ENCODE data around the gene PKD2L1. TPM values are rescaled to one million over a fixed set of nuclear protein-coding genes. Genes with fewer than 3 reads are reported as not detected.

PKD2L1 gene
- total RNA-seq, 2 donors from 2014 or later: not detected

DNA sequence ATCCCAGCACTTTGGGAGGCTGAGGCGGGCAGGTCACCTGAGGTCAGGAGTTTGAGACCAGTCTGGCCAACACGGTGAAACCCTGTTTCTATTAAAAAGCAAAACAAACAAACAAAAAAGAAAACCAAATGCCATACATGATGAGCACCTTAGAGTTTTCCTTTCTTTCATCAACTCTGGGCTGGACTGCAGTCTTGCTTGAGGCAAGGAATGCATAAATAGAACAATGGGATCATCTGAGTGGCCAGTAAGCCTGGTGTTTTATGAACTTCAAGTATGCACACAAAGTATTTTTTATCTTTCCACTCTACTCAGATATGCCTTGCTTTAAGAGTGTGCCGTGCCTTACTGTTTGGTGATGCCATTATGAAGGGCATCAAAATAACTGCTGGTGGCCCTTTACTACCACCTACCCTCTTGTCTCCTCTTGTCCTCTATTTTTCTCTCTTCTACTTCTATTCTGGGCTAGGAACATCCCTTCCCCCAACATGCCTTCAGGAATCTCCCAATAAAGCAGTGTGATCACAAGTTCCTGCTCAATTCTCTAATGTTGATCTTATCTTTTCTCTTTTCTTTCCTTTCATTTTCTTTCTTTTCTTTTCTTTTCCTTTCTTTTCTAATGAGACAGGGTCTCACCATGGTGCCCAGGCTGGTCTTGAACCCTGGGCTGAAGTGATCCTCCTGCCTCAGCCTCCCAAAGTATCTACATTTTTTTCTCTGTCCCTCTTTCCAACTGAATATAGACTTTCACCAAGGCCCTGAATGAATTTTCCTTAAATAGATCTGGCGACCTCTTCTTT is 27.2 kb upstream of the PKD2L1 start:
- no peak for DNase-seq (ENCODE audit: low spot score)
- intact Hi-C loops (cut with DNase I): no loop called here

DNA sequence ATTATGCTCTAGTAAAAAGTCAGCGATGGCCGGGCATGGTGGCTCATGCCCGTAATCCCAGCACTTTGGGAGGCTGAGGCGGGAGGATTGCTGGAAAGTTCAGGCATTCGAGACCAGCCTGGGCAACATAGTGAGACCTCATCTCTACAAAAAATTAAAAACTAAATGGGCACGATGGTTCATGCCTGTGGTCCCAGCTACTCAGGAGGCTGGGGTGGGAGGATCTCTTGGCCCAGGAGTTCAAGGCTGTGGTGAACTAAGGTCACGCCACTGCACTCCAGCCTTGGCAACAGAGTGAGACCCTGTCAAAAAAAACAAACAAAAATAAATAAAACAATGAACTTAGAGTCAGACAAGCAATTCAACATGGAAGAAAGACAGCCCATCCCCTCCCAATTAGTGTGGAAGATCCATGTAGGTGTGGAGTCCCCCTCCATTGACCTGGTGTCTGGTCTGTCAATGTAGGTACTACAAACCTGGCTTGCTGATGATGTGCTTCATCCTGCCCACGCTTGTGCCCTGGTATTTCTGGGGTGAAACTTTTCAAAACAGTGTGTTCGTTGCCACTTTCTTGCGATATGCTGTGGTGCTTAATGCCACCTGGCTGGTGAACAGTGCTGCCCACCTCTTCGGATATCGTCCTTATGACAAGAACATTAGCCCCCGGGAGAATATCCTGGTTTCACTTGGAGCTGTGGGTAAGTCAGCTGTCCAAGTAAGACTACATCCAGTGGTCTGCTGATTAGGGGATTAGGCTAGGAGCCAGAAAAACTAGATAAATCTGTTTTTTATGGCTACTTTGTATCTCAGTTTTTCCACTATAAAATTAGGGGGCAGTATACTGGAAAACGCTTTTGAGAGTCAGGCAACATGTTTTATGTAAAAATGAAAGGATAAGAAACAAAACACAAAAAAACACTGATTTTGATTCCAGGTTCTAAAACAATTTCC is 26.3 kb upstream of the PKD2L1 start:
- no peak for DNase-seq (ENCODE audit: low spot score)
- intact Hi-C loops (cut with DNase I): no loop called here

DNA sequence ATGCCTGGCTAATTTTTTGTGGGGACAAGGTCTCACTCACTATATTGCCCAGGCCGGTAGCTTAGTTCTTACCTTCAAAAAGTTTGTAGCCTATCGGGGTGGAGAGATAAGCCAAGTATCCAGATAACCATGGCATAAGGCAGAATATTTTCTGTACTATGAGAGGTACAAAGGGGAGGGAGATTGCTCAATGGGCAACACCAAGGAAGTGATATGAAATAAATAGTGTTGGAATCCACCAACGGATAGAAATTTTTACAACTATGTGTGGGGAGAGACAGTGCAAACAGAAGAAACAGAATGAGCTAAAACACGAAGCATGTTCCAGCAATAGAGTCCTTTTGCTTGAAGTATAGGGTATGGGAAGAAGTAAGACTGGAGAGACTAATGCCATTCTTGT is 25.1 kb upstream of the PKD2L1 start:
- DNase-seq (ENCODE audit: low spot score): no peak
- intact Hi-C loops (cut with DNase I): no loop called here

DNA sequence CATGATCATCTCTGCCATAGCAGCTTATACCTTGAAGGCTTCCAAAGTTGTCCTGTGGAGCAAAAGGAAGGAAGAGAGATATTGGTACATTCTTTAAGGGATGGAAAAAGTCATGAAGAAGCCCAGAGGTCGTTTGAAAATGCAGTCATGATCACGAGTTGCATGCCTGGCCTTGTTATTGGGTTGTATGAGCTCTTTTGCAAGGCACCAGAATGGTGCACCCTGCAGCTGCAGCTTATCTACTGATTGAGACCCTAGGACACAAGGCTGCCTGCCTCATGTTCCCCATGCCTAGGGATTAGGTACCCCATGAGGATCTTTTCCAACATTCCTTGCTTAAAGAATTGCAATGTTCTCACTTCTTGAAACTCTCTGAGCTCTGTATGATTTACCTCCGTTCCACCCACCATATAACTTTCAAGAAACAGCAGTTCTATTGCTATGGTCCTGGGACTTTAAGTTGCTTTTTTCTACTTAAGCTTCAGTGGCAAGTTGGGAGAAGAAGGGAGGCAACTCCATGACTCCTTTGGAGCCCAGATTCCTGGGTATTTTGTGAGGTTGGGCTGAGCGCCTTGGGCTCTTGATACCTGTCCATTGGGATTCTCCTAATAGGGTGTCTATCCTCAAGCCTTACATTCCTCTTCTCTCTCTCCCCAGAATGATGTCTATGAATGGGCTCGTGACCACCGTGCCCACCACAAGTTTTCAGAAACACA is 23.9 kb upstream of the PKD2L1 start:
- DNase-seq (ENCODE audit: low spot score): no peak
- intact Hi-C loops (cut with DNase I): no loop called here

DNA sequence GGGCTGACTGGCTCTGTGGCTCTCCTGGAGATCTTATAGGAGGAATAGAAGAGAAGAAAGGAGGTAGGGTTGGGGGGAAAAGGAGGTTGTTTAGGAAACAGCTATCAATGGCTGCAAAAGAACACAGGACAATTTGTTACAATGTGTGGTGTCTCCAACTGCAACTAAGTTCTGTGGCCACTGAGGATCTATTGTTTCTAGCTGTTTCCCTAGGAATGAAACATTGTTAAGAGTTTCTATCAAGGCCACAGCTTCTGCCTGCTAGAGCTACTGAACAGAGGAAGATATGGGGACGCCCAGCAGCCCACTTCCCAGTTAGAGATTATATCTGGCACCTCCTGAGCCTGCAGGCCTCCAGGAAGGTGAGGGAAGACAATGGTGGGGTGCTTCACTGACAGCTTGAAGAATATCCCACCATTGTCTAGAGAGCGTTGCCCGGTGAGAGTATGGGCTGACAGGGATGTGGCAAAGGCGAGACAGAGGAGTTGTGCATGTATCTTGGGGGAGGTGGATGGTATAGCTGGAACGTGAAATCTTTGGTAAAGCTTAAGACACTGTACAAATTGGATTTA is 21.0 kb upstream of the PKD2L1 start:
- DNase-seq (ENCODE audit: low spot score): no peak
- intact Hi-C loops (cut with DNase I): no loop called here

DNA sequence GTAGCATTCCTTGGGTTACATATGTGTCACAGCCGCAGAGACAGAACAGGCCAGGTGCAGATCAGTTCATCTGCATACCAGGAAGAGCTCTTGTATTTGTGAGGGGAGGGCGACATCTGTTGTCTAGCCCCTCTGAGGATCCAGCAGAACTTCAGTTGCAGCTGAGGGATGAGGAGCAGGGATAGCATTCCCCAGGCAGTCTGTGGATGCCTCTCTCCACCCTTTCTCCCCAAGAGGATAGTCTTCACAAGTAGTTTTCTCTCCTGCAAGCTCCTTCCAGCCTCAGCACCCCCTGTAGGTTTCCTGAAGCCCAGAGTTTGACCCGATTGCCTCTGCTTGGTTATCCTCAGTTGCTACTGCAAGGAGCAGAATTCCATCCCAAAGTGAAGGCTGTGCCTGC is 19.6 kb upstream of the PKD2L1 start:
- intact Hi-C loops (cut with DNase I): no loop called here
- no peak for DNase-seq (ENCODE audit: low spot score)

DNA sequence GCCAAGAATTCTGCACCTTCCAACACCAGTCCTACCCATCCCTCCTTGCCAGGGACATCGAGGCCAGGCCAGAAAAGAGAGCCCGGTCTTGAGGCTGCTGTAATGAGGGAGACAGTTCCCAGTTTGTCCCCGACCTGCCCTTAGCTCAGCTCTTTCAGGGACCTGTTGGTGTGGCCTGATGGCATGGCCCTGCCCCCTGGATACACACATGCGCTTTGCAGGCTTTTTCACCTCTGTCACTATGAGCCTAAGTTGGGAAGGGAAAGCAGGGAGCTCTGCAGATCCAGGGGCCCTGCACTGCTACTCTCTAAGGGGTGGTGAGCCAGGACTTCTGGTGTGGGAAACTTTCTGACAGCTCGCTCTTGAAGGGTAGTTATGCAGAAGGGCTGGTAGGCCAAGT is 19.1 kb upstream of the PKD2L1 start:
- intact Hi-C loops (cut with DNase I): no loop called here

DNA sequence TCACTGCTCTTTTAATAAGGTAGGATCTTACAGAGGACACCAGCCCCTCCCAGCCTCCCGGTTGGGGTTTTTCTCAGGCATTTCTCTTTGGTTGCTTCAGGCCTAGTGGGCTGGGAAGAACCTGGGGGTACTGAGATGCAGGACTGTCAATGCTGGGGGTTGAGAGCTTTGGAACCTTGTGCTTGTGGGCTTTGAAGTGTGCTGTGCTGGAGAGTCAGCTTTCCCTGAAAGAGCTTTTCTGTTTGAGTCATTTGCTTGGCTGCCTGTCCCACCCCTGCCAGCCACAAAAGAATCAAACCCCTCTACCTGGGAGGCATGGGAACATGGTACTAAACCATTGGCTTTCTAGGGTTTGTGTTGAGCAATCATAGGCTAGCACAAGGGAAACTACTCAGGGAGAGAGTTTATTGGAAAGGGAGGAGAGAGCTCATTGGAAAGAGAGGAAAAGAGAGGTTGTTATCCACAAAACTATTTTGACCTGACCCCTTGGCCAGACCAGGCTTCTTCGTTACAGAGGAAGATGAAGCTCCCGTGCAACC is 18.4 kb upstream of the PKD2L1 start:
- intact Hi-C loops (cut with DNase I): no loop called here

More for the DNA sequence above, 19.1 kb upstream of the PKD2L1 start:
- no peak for DNase-seq (ENCODE audit: low spot score)

DNA sequence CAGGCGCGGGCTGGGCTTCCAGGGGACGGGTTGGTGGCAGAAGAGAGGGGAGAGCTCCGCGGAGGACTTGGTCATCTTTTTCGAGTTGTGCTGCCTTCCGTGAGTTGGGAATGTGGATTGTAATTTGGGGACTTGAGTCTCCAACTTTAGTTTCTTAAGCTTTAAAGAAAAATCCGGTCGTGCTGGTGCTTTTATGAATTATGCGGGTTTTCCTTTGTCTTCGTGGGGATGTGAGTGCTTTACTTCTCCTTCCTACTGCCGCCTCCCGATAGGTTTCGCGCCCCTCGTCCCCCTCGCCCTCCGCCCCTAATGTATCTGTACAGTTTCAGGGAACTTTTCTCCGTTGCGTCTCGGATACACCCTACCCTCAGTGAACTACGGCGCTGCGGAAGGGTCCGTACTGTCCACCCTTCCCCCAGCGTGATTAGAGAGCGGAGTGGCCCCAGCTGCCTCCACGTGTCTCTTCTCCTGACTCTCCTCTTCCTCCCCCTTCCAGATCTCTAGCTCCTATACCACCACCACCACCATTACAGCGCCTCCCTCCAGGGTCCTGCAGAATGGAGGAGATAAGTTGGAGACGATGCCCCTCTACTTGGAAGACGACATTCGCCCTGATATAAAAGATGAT is 17.7 kb upstream of the PKD2L1 start:
- no peak for DNase-seq (ENCODE audit: low spot score)
- intact Hi-C loops (cut with DNase I): no loop called here

More for the DNA sequence above, 18.4 kb upstream of the PKD2L1 start:
- DNase-seq (ENCODE audit: low spot score): no peak

DNA sequence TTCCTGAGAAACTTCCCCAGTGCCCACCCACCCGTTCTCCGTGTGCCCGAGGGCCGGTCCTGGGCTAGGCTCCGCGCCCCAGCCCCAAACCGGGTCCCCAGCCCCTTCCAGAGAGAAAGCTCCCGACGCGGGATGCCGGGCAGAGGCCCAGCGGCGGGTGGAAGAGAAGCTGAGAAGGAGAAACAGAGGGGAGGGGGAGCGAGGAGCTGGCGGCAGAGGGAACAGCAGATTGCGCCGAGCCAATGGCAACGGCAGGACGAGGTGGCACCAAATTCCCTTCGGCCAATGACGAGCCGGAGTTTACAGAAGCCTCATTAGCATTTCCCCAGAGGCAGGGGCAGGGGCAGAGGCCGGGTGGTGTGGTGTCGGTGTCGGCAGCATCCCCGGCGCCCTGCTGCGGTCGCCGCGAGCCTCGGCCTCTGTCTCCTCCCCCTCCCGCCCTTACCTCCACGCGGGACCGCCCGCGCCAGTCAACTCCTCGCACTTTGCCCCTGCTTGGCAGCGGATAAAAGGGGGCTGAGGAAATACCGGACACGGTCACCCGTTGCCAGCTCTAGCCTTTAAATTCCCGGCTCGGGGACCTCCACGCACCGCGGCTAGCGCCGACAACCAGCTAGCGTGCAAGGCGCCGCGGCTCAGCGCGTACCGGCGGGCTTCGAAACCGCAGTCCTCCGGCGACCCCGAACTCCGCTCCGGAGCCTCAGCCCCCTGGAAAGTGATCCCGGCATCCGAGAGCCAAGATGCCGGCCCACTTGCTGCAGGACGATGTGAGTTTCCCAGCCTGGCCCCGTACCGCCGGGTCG is 16.9 kb upstream of the PKD2L1 start, which contains the start of gene SCD:
Gene SCD (plus strand): TSS at position 469 of the 803 bp plus-strand sequence. CDS start 272 bp downstream, at position 741.
- intact Hi-C loops (cut with DNase I): no loop called here
- DNase-seq (ENCODE audit: low spot score): peak; percentile 92

DNA sequence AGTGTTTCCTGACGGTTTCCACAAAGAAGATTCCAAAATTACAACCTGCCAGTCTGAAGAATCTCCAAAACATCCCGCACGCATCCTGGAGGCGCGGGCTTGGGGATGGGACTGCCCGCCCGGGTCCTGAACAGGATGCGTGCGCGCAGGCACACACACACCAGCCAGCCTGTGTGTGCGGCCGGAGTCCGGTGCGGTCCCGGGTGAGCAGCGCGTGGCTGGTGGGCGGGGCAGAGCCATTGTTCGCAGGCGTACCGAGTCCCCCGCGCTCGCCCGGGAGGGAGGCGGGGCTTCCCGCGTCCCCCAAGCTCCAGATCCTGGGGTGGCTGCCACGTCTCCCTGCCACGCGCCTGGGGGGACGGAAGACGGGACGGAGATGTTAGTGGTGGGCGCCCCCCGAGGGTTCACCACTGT is 16.3 kb upstream of the PKD2L1 start:
- DNase-seq (ENCODE audit: low spot score): peak; percentile 86
- intact Hi-C loops (cut with DNase I): no loop called here

DNA sequence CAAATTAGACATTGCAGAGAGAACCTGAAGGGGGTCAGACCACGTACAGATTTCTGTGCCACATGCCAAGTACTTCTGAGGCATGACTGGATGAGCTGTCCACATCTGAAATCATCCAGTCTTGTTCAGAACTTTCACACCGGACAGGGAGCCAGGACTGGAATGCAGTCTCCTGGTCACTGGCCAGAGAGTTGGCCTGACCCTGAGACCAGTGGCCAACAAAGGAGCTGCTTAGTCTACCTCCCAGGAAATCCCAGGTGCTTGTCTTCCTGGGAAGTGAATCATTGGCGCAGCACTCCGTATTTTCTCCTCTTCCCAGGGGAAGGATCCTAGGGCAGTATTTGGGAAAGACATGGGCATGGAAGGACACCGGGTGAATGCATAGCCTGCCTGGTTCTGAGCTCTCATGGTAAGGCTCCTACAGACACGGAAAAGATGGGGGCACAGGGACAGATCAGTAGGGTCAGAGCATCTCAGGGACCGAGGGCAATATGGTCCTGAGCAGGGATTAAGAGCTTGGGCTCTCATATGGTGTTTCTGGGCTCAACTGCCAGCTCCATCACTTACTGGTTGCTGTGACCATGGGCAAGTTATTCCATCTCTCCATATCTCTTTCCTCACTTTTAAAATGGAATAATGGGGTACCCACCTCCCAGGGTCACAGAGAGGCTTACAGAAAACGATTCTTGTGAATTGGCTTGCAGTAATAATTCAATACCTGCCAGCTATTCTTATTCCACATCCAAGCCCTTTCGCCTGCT is 15.7 kb upstream of the PKD2L1 start:
- intact Hi-C loops (cut with DNase I): no loop called here
- DNase-seq (ENCODE audit: low spot score): no peak

DNA sequence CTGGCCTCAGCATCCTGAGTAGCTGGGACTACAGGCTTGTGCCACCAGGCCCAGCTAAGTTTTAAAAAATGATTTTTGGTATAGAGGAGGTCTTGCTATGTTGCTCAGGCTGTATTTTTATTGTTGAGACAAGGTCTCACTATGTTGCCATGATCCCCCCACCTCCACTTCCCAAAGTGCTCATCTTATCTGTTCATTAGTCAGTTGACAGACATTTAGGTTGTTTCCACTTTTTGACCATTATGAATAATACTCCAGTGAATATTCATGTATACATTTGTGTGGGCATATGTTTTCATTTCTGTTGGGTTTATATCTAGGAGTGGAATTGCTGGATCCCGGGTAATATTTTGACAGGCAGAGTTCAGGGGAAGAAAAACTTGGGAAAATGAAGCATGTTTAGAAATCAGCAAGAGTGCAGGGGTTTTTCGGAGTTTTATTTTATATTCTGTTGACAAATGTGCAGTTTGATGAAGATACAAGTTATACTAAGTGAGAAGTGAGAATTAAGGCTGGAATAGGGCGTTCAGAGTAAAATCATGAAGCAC is 14.3 kb upstream of the PKD2L1 start:
- DNase-seq (ENCODE audit: low spot score): no peak

DNA sequence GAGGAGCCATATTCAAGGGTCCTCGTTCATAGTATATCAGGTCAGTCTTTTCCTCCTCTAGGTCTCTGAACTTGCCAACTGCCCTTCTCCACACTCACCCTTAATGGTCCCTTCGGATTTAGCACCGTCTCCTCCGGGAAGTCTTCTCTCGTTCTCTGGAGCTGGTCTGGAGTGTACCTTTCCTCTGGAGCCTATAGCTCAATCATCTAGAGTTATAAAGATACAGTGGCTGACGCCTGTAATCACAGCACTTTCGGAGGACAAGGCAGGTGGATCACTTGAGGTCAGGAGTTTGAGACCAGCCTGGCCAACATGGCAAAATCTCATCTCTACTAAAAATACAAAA is 12.6 kb upstream of the PKD2L1 start:
- intact Hi-C loops (cut with DNase I): loop anchor here in 1 of 2 donors (5.0 kb wide), 1 partner anchor 90 kb away; no protein-coding TSS in a partner anchor
- DNase-seq (ENCODE audit: low spot score): no peak

More for the DNA sequence above, 14.3 kb upstream of the PKD2L1 start:
- intact Hi-C loops (cut with DNase I): loop anchor here in 1 of 2 donors (5.0 kb wide), 1 partner anchor 88 kb away; no protein-coding TSS in a partner anchor

DNA sequence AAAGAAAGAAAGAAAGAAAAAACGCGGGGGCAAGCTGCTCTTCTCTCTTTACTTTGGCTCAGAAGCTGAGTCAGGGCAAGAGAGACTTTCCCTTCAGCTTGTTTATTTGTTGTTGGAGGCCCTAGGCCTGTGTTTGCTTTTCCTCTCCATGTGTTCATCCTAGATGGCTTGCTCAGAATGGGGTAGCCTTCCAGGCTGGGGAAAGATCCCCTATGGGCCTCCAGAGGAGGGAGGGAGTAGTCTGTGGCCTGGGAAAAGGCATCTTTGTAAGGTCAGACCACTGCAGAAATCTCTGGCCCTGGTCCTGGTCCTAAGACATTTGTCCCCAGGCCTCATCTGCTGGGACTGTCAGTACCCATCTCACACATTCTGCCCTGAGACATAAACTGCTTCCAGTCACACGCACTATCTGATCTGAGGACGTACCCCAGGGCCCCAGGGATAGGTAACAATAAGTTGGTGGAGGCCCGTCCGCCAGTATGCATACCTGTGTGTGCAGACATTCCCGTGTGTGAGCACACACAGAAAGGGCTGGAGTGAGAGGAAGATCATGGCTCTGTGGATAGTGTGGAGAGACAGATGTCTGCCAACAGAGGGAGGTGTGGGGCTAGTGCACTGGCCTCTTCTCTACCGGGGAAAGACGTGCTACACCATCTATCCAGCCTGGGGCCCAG is 12.1 kb upstream of the PKD2L1 start:
- intact Hi-C loops (cut with DNase I): loop anchor here in 1 of 2 donors (5.0 kb wide), 1 partner anchor 90 kb away; no protein-coding TSS in a partner anchor
- DNase-seq (ENCODE audit: low spot score): no peak
